Immature natural killer cell (primary cell): ENCODE data around the gene PKD2. TPM values are rescaled to one million over a fixed set of nuclear protein-coding genes. Genes with fewer than 3 reads are reported as not detected.

Experiments used
- DNase-seq, 3 donors: peaks; one replicate each; pipeline ENCODE4 v3.0.0; 2022; ENCODE audit warnings: mixed read lengths in 1 of 3
- H3K27ac Mint-ChIP-seq, 6 donors: one replicate each; pipeline ENCODE4 v1.8.0; 2020; ENCODE audit warnings: mixed read lengths in 6 of 6, mild to moderate bottlenecking in 5 of 6, inconsistent platforms in 4 of 6, moderate library complexity in 3 of 6
- H3K27me3 Mint-ChIP-seq, 3 donors: one replicate each; pipeline ENCODE4 v1.8.0; 2020 to 2021; ENCODE audit warnings: low read depth in 3 of 3, mild to moderate bottlenecking in 3 of 3, mixed read lengths in 3 of 3, moderate library complexity in 3 of 3, inconsistent platforms in 1 of 3
- H3K36me3 Mint-ChIP-seq, 3 donors: one replicate each; pipeline ENCODE4 v1.8.0; 2020; ENCODE audit warnings: mixed read lengths in 3 of 3, inconsistent platforms in 2 of 3, mild to moderate bottlenecking in 2 of 3
- H3K4me1 Mint-ChIP-seq, 2 donors: one replicate each; pipeline ENCODE4 v1.8.0; 2020; ENCODE audit warnings: inconsistent platforms in 2 of 2, mild to moderate bottlenecking in 2 of 2, mixed read lengths in 2 of 2, moderate library complexity in 1 of 2
- H3K4me3 Mint-ChIP-seq, 5 donors: one replicate each; pipeline ENCODE4 v1.8.0; 2020; ENCODE audit warnings: mild to moderate bottlenecking in 5 of 5, mixed read lengths in 5 of 5, inconsistent platforms in 3 of 5, moderate library complexity in 3 of 5
- H3K9me3 Mint-ChIP-seq, 6 donors: one replicate each; pipeline ENCODE4 v1.8.0; 2020; ENCODE audit warnings: mild to moderate bottlenecking in 6 of 6, mixed read lengths in 6 of 6, inconsistent platforms in 4 of 6, moderate library complexity in 3 of 6
- polyA plus RNA-seq, 3 donors: library from polyadenylated mRNA; unstranded; fragments of 300-500 nt; fragmentation: Illumina TruSeq; gene quantifications; one replicate each; pipeline ENCODE4 v1.2.3, GENCODE V29; 2021

Gene PKD2
- polyA plus RNA-seq, 3 donors from 2014 or later, result 1.2 to 2.7 (median 1.2) TPM

DNA sequence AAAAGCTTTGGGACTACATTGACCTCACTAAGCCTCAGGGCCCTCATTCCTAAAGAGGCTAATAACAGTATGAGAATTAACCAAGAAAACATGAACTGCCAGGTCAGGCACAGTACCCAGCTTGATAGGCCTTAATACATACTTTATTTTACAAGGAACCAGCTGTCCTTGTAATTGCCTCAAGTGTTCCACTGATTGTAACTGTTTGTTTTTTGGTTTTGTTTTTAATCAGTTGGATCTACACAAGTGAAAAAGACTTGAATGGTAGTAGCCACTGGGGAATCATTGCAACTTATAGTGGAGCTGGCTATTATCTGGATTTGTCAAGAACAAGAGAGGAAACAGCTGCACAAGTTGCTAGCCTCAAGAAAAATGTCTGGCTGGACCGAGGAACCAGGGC is 35.6 kb downstream of the PKD2 start:
- Mint-ChIP-seq H3K27ac (no peak overlapping the region), H3K4me1 (peaks cover 5 to 10% of the 10 kb centered on the region in 2 donors), H3K27me3 (peaks cover 0 to 2% (median 0%) of the 10 kb centered on the region in 3 donors), H3K4me3 (no peak overlapping the region), H3K9me3 (no peaks in the 10 kb centered on the region), H3K36me3 (peaks cover 12 to 22% (median 22%) of the 10 kb centered on the region in 3 donors)
- no peak for DNase-seq

DNA sequence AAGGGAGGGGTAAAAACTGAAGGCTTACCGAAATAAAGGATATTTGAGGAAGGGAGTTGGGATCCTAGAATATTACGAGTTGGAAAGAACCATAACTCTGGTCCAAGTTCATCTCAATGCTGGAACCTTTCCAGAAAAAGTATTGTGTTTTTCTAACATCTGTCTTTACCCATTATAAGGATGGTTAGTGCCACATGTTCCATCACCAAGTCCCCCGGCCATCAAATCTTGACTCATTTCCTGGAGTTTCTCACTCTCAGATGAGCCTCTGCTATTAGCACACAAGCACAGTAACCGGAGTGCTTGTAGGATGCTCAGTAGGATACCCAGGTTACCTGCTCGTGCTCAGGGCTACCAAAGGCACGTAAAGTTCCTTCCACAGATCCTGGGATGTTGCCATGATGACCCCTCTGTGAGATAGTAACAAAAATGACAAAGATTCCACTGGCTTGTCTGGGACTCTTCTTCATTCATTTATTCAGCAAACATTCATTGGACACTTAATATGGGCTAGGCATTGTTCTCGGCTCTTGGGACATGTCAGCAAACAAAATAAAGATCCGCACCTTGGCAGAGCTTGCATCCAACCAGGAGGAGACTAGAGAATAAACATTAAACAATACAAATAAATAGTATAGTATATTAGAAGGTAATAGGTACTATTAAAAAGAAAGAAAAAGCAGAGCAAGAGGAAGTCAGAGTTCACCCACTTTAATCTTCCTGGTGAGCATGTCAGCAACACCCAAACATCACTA is 36.3 kb downstream of the PKD2 start:
- peaks cover 5 to 10% of the 10 kb centered on the region in 2 donors for H3K4me1 Mint-ChIP-seq
- no peak overlapping the region for H3K4me3 Mint-ChIP-seq
- H3K27me3 Mint-ChIP-seq, result peaks cover 0 to 2% (median 0%) of the 10 kb centered on the region in 3 donors
- no peak for DNase-seq
- no peak overlapping the region for H3K27ac Mint-ChIP-seq
- no peaks in the 10 kb centered on the region for H3K9me3 Mint-ChIP-seq
- peaks cover 16 to 21% (median 20%) of the 10 kb centered on the region in 3 donors for H3K36me3 Mint-ChIP-seq

DNA sequence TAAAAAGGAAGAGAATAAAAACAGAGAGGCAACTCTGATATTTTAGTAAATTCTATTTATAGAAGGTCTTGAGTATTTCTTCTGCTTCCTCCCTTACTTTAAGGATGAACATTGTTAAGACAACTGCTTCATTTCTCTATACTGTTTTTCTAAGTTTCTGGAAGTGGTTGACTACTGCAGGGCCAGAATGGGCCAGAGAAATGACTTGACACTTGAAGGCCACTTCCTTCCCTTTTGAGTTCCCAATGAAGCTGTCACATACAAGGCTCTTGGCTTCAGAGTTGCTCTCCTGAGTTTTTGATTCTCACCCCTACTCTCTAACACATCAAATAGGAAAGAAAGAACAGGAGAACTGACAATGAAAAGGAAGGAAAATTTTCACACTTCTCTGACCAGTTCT is 37.6 kb downstream of the PKD2 start:
- Mint-ChIP-seq H3K4me1 (peaks cover 5 to 10% of the 10 kb centered on the region in 2 donors), H3K4me3 (no peak overlapping the region), H3K27me3 (peaks cover 0 to 2% (median 0%) of the 10 kb centered on the region in 3 donors), H3K9me3 (no peaks in the 10 kb centered on the region), H3K27ac (no peak overlapping the region), H3K36me3 (peaks cover 11 to 17% (median 15%) of the 10 kb centered on the region in 3 donors)
- DNase-seq, result no peak

DNA sequence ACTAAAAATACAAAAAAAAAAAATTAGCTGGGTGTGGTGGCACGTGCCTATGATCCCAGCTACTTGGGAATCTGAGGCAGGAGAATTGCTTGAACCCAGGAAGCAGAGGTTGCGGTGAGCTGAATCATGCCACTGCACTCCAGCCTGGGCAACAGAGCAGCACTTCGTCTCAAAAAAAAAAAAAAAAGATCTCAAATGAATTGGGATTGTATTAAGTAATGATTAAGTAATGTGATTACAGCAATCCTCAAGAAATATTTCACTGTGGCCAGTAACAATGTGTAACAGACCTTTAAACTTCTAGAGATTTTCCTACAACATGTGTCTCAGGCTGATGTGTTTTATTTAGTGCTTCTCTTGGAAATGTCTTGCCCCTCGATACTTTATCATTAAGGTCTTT is 46.8 kb downstream of the PKD2 start:
- Mint-ChIP-seq H3K9me3 (no peaks in the 10 kb centered on the region), H3K27me3 (no peaks in the 10 kb centered on the region), H3K4me1 (no peaks in the 10 kb centered on the region), H3K4me3 (no peak overlapping the region), H3K27ac (no peak overlapping the region), H3K36me3 (peaks cover 0 to 35% (median 4%) of the 10 kb centered on the region in 3 donors)
- no peak for DNase-seq

DNA sequence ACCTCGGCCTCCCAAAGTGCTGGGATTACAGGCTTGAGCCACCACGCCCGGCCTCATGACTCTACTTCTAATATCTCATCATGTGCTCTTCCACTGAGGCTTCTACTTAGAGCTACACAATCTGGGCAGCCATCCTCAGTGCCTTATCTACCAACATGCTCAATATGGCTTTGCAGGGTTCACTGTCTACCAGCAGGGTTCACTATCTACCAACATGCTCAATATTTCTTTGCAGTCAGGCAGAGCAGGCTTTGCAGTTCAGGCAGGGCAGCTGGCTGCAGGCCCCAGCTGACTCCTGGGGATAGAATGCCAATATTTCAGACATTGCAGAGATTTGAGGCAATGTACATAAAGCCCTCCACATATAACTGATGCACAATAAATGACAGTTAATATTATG is 47.5 kb downstream of the PKD2 start:
- Mint-ChIP-seq H3K9me3 (no peaks in the 10 kb centered on the region), H3K27ac (no peak overlapping the region), H3K4me3 (no peak overlapping the region), H3K36me3 (peaks cover 0 to 41% (median 8%) of the 10 kb centered on the region in 3 donors), H3K27me3 (no peaks in the 10 kb centered on the region), H3K4me1 (no peaks in the 10 kb centered on the region)
- DNase-seq, result no peak

DNA sequence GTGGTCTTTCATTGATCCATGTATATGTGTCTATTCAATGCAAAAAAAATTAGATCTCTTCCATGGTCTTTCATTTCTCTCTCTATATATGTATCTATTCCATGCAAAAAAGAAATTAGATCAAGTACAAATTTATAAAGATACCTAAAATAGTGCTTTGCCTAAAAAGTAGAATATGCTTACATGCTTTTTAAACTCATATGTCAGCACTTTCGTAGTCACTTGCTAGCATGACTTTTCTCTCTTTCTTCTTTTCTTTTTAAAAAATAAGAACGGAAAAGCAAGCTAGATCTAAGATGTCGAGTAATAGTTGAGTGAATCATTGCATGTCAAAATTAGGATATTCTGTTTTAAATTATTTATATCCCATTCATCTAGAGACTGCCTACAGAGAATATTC is 50.9 kb downstream of the PKD2 start:
- H3K4me1 Mint-ChIP-seq, result no peaks in the 10 kb centered on the region
- H3K27ac Mint-ChIP-seq, result no peak overlapping the region
- H3K4me3 Mint-ChIP-seq, result no peak overlapping the region
- no peak for DNase-seq
- no peaks in the 10 kb centered on the region for H3K9me3 Mint-ChIP-seq
- H3K36me3 Mint-ChIP-seq, result peaks cover 3 to 33% (median 8%) of the 10 kb centered on the region in 3 donors
- no peaks in the 10 kb centered on the region for H3K27me3 Mint-ChIP-seq

DNA sequence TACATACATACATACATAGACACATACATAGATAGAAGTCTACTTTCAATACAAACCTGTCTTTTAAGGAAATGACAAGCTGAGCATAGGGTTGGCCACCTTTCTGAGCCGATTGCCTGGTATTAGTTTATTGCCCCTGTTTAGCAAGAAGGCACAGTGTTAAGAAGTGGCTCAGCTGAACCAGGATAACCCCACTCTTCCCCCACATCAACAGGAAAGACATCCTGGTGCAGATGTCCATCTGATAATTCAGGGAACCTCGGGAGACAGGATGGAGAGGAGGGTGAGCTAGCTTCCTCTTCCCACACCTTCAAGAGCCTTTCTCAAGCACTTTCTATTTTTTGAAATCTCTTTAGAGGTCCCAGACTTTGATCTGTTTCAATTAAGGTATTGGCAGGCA is 52.3 kb downstream of the PKD2 start:
- peaks cover 3 to 40% (median 12%) of the 10 kb centered on the region in 3 donors for H3K36me3 Mint-ChIP-seq
- no peak overlapping the region for H3K4me3 Mint-ChIP-seq
- H3K9me3 Mint-ChIP-seq, result no peaks in the 10 kb centered on the region
- no peaks in the 10 kb centered on the region for H3K4me1 Mint-ChIP-seq
- no peak for DNase-seq
- H3K27ac Mint-ChIP-seq, result no peak overlapping the region
- H3K27me3 Mint-ChIP-seq, result no peaks in the 10 kb centered on the region

DNA sequence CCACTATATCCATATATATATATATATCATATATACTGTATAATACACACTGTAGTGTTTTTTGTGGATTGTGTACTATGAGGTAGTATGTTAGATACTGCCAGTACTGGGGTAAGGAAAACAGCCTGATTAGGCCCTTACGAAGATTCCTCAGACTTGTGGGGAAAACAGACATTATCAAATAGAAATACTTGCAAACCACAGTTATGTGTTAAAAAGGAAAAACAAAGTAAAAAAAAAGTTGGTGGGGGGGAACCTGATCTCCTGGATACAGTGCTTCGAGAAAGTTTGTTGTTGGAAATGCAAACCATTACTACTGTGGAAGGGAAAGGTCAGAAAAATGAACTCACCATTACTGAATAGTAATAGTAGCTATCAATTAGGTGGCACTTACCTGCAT is 53.0 kb downstream of the PKD2 start:
- H3K27ac Mint-ChIP-seq, result no peak overlapping the region
- no peaks in the 10 kb centered on the region for H3K9me3 Mint-ChIP-seq
- H3K27me3 Mint-ChIP-seq, result no peaks in the 10 kb centered on the region
- no peak for DNase-seq
- H3K4me3 Mint-ChIP-seq, result no peak overlapping the region
- no peaks in the 10 kb centered on the region for H3K4me1 Mint-ChIP-seq
- H3K36me3 Mint-ChIP-seq, result peaks cover 3 to 45% (median 13%) of the 10 kb centered on the region in 3 donors

DNA sequence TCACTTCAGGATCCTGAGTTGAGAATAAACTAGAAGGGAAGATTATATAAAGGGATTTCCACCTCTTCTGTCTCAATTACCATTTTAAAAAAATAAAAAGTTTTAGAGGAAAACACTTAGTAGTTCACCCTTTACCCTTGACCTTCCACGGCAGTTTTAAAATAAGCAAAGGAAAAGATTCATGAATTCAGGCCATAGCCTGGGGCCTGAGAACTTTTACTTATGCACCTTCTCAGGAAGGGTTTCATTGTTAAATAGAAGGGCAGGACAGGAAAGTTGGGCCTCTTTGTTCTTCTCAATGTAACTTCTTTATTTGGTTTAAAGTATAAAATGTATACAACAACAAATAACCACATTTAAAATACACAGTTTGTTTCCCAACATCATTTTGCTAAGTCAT is 54.9 kb downstream of the PKD2 start:
- Mint-ChIP-seq H3K4me1 (no peaks in the 10 kb centered on the region), H3K36me3 (peaks cover 16 to 44% (median 19%) of the 10 kb centered on the region in 3 donors), H3K9me3 (no peaks in the 10 kb centered on the region), H3K4me3 (no peak overlapping the region), H3K27ac (no peak overlapping the region), H3K27me3 (peaks cover 0 to 2% (median 0%) of the 10 kb centered on the region in 3 donors)
- DNase-seq, result no peak

DNA sequence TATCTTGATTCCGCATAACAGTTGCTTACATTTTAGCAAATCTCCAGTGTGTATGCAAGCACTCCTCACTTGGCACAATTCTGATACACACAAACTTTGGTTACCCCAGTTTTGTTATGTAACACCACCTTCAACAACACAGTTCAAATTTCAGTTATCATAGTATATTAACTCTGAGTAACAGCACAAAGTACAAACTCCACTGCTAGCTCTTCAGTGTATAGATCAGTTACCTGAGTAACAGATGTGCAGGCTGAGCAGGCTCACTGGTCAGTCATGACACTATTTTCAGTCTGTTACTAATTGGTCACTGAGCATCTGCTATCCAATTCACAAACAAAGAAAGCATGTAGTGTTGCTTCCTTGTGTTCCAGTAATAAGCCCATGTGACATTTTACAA is 55.4 kb downstream of the PKD2 start:
- Mint-ChIP-seq H3K27ac (no peak overlapping the region), H3K4me1 (no peaks in the 10 kb centered on the region), H3K27me3 (peaks cover 0 to 2% (median 0%) of the 10 kb centered on the region in 3 donors), H3K4me3 (no peak overlapping the region), H3K9me3 (no peaks in the 10 kb centered on the region), H3K36me3 (peaks cover 21 to 49% (median 24%) of the 10 kb centered on the region in 3 donors)
- DNase-seq, result no peak

DNA sequence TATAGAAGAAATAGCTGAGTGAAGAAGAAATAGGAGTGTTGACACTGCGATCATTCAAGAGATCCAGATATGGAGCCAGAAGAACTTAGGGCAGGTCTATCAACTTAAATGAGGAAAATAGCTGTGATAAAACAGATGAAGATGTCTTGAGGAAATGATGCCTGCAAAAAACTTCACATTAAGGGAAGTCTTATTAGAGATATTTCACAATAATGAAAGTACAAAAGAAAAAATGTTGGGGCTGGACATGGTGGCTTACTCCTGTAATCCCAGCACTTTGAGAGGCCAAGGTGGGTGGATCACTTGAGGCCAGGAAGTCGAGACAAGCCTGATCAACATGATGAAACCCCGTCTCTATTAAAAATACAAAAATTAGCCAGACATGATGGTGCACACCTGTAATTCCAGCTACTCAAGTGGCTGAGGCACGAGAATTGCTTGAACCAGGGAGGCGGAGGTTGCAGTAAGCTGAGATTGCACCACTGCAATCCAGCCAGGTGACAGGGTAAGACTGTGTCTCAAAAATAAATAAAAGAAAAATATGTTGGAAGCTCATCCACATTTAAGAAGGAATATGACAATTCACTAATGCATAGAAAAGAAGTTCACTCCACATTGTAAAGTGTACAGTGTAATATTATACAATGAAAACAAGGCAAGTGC is 56.3 kb downstream of the PKD2 start:
- Mint-ChIP-seq H3K9me3 (no peaks in the 10 kb centered on the region), H3K4me3 (no peak overlapping the region), H3K36me3 (peaks cover 29 to 52% (median 29%) of the 10 kb centered on the region in 3 donors), H3K4me1 (no peaks in the 10 kb centered on the region), H3K27me3 (peaks cover 0 to 2% (median 0%) of the 10 kb centered on the region in 3 donors), H3K27ac (no peak overlapping the region)
- no peak for DNase-seq

DNA sequence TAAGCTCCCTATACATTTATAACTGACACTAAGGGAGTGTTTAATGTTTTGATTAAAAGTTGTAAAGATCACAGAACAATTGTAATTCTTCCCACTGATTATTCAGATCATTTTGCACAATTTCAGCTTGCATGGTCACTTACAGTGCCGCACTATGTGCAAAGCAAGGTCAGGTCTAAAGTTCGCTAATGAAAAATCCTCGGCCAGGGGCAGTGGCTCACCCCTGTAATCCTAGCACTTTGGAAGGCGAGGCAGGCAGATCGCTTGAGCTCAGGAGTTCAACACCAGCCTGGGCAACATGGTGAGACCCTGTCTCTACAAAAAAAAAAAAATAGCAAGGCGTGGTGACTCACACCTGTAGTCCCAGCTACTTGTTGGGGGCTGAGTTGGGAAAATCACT is 57.0 kb downstream of the PKD2 start:
- H3K27ac Mint-ChIP-seq, result no peak overlapping the region
- H3K4me3 Mint-ChIP-seq, result no peak overlapping the region
- no peaks in the 10 kb centered on the region for H3K9me3 Mint-ChIP-seq
- peaks cover 31 to 53% (median 34%) of the 10 kb centered on the region in 3 donors for H3K36me3 Mint-ChIP-seq
- DNase-seq, result no peak
- H3K27me3 Mint-ChIP-seq, result peaks cover 0 to 2% (median 0%) of the 10 kb centered on the region in 3 donors
- H3K4me1 Mint-ChIP-seq, result no peaks in the 10 kb centered on the region

DNA sequence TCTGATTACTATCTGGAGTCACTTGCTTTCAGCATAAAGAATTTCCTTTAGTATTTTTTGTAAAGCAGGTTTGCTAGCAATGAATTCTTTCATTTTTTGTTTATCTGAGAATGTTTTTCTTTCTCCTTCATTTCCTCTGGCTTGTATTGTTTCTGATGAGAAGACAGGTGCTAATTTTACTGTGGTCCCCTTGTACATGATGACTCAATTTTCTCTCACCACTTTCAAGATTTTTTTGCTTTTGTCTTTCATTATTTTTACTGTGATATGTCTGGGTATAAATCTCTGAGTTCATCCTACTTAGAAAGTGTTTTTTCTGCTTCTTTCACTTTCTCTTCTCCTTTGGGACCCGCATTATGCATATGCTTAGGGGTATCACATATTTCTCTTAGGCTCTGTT is 62.6 kb downstream of the PKD2 start:
- Mint-ChIP-seq H3K9me3 (peaks cover 0 to 4% (median 0%) of the 10 kb centered on the region in 6 donors), H3K36me3 (peaks cover 57 to 71% (median 68%) of the 10 kb centered on the region in 3 donors), H3K27me3 (peaks cover 0 to 2% (median 0%) of the 10 kb centered on the region in 3 donors), H3K27ac (peak overlapping the region in 1 of 6 donors; percentile 14), H3K4me3 (no peak overlapping the region), H3K4me1 (peaks cover 0 to 7% of the 10 kb centered on the region in 2 donors)
- no peak for DNase-seq

DNA sequence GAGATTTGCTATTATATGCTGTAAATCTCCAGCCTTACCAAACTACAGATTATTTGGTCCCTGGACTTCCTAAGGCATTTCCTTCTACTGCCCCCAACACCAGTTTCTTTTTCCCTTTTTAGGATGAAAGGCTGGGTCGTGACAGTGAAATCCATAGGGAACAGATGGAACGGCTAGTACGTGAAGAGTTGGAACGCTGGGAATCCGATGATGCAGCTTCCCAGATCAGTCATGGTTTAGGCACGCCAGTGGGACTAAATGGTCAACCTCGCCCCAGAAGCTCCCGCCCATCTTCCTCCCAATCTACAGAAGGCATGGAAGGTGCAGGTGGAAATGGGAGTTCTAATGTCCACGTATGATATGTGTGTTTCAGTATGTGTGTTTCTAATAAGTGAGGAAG is 67.9 kb downstream of the PKD2 start:
- H3K27ac Mint-ChIP-seq, result no peak overlapping the region
- peaks cover 0 to 4% (median 0%) of the 10 kb centered on the region in 6 donors for H3K9me3 Mint-ChIP-seq
- no peak for DNase-seq
- H3K36me3 Mint-ChIP-seq, result peaks cover 36 to 46% (median 44%) of the 10 kb centered on the region in 3 donors
- H3K27me3 Mint-ChIP-seq, result no peaks in the 10 kb centered on the region
- peaks cover 0 to under 1% of the 10 kb centered on the region in 2 donors for H3K4me1 Mint-ChIP-seq
- no peak overlapping the region for H3K4me3 Mint-ChIP-seq
